ENCODE results near the gene NCF1. TPM values are rescaled to one million over a fixed set of nuclear protein-coding genes. Genes with fewer than 3 reads are reported as not detected.
A peak's percentile ranks its signal among the peaks of the same experiment; 100 is the strongest.
"Not testable (repeated sequence)": the region's sequence is repeated elsewhere in the genome, so short reads cannot be mapped to it uniquely, and the experiment has no call there.

The NCF1 gene
- polyA plus RNA-seq, 12 donors = 0.81 to 11.4 (median 2.0) TPM; not detected in 2

DNA sequence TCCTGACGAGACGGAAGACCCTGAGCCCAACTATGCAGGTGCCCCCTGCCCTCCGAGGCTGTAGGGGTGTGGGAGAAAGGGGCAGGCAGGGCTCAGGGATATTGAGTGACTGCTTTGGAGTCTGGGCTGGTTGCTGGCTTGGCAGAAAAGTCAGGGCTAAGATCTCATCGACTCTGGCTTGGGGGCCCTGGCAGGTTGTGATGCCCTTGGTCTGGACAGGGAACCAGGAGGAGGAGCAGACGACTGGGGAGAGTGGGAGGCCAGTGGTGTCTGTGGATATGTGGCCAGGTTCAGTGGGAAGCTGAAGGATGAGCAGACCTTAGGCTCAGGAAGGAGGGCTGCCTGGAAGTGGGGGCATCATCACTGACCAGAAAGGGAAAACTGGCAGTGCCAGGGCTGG lies 9.8 kb downstream of the NCF1 start:
- not testable (repeated sequence) for DNase-seq

- peak; percentile 71 for DNase-seq
These were observed 14.7 kb downstream of the NCF1 start for GRCh38 chr7:74788369-74789150.

DNA sequence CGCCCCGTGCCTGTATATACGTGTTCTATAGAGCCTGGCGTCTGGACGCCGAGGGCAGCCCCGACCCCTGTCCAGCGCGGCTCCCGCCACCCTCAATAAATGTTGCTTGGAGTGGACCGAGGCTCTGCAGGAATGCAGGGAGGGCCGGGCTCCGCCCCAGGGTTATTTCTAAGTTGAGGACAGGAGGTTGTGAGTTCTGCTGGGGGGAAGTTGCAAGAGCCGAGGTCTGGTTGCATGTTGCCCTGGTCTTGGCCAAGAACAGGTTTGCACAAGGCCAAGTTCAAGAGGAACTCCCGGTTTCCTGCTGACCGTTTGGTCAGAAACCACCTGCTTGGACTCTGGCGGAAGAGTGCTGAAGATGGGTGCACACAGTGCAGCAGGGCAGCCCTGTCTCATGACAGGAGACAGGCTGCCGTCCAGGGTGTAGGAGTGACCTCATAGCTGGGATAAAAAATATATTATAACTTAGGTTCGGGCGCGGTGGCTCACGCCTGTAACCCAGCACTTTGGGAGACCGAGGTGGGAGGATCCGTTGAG lies 15.5 kb downstream of the NCF1 start:
- DNase-seq = not testable (repeated sequence)

DNA sequence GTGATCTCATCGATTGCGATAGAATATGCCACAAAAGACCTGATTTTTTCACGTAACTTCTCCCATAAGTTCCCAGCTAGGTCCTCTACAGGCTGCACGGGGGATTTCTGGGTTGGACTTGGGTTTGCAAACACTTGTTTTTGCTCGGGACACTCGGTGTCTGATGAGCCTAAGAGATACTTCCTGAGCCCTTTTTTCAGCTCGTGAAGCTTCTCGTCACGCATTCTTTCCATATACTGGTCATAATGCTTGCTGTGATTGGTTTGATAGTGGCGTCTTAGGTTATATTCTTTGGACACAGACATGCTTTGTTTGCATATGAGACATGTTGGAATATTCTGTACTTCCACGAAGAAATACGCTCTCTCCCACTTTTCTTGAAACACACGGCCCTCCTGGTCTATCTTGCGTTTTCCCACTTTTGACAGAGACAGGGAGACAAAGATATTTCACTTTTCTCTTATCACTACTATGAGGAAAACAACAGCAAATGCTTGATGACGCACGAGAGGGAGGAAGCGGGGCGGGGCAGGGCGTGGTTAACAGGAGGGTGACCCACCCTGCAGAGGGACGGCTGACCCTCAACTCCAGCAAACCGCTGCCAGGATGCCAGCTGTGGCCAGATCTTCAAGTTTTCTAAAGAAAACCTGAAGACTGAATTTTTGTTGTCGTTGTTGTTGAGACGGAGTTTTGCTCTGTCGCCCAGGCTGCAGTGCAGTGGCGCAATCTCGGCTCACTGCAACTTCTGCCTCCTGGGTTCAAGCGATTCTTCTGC lies 24.2 kb downstream of the NCF1 start:
- not testable (repeated sequence) for DNase-seq

DNA sequence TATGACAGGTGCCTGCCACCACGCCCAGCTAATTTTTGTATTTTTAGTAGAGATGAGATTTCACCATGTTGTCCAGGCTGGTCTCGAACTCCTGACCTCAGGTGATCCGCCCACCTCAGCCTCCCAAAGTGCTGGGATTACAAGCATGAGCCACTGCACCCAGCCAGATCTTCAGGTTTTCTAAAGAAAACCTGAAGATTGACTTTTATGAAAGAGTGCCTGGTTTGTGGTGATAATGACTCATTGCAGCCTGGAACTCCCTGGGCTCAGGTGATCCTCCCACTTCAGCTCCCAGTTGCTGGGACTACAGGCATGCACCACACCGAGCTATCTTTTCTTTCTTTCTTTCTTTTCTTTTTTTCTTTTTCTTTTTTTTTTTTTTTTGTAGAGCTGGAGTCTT lies 24.8 kb downstream of the NCF1 start:
- DNase-seq = not testable (repeated sequence)

- DNase-seq = not testable (repeated sequence)
These were observed 42.1 kb downstream of the NCF1 start for GRCh38 chr7:74815882-74816281.

GRCh38 chr7:74820146-74820805 lies 46.5 kb downstream of the NCF1 start:
- not testable (repeated sequence) for DNase-seq

- DNase-seq = not testable (repeated sequence)
These were observed 47.4 kb downstream of the NCF1 start for GRCh38 chr7:74821259-74821658.

- DNase-seq = not testable (repeated sequence)
These were observed 56.1 kb downstream of the NCF1 start for GRCh38 chr7:74829959-74830358.

GRCh38 chr7:74830411-74830810 lies 56.6 kb downstream of the NCF1 start:
- DNase-seq = not testable (repeated sequence)

Other genes starting within 250 kb of the NCF1 start
- gene GTF2I, start 116.3 kb upstream of the NCF1 start, polyA plus RNA-seq (ENCODE audit: insufficient read length in 12 of 12) = 100 to 1,000 TPM in 10 of 12 donors, 10 to 100 TPM in 1, not detected in 1; 98.4 to 261 (median 170) TPM
- gene GTF2IRD2, start 77.6 kb downstream of the NCF1 start, polyA plus RNA-seq (ENCODE audit: insufficient read length in 12 of 12) = 10 to 100 TPM in 10 of 12 donors, 1 to 10 TPM in 1, not detected in 1; 8.9 to 24.6 (median 19.3) TPM
- 10 to 100 TPM in 6 of 12 donors, 1 to 10 TPM in 5, not detected in 1; 7.5 to 27.0 (median 12.9) TPM for gene CASTOR2, start 190.7 kb downstream of the NCF1 start, polyA plus RNA-seq (ENCODE audit: insufficient read length in 12 of 12)